Astrocyte (in vitro differentiated cells and primary cell): ENCODE results near the gene PPP1R11. TPM values are rescaled to one million over a fixed set of nuclear protein-coding genes. Genes with fewer than 3 reads are reported as not detected.

Source experiments
- DNase-seq: peaks from one replicate; pipeline ENCODE4 v3.0.0-alpha.2; 2010; ENCODE audit warnings: low read depth
- FAIRE-seq: peaks from 2 replicates; lab custom pipeline; 2011; peaks lifted over from hg19 to GRCh38; lab: Jason Lieb, UNC
- H2AFZ ChIP-seq: 2 replicates; pipeline ENCODE4 v1.6.0; 2012; ENCODE audit warnings: low read depth, low read length, inconsistent platforms
- H3K27ac ChIP-seq: 2 replicates; pipeline ENCODE4 v1.5.1; 2011; ENCODE audit warnings: low read depth, low read length, inconsistent platforms
- H3K27me3 ChIP-seq: 2 replicates; pipeline ENCODE4 v1.6.0; 2011; ENCODE audit warnings: low read length, inconsistent platforms; ENCODE audit not compliant: insufficient read depth
- H3K36me3 ChIP-seq: 2 replicates; pipeline ENCODE4 v1.5.1; 2011; ENCODE audit warnings: low read length, inconsistent platforms; ENCODE audit not compliant: insufficient read depth
- H3K4me1 ChIP-seq: 2 replicates; pipeline ENCODE4 v1.5.1; 2011; ENCODE audit warnings: low read length, inconsistent platforms; ENCODE audit not compliant: insufficient read depth
- H3K4me2 ChIP-seq: 2 replicates; pipeline ENCODE4 v1.6.0; 2012; ENCODE audit warnings: low read length, inconsistent platforms
- H3K4me3 ChIP-seq: 2 replicates; pipeline ENCODE4 v1.5.1; 2011; ENCODE audit warnings: low read depth, mild to moderate bottlenecking, low read length, inconsistent platforms; ENCODE audit not compliant: insufficient read depth
- H3K79me2 ChIP-seq: 2 replicates; pipeline ENCODE4 v1.6.0; 2012; ENCODE audit warnings: mild to moderate bottlenecking, low read length, inconsistent platforms; ENCODE audit not compliant: insufficient read depth
- H3K9ac ChIP-seq: 2 replicates; pipeline ENCODE4 v1.6.0; 2012; ENCODE audit warnings: mild to moderate bottlenecking, low read length, inconsistent platforms
- H3K9me3 ChIP-seq: 2 replicates; pipeline ENCODE4 v1.5.1; 2012; ENCODE audit warnings: low read depth, mild to moderate bottlenecking, low read length, inconsistent platforms; ENCODE audit not compliant: insufficient read depth
- H4K20me1 ChIP-seq: 2 replicates; pipeline ENCODE4 v1.6.0; 2012; ENCODE audit warnings: low read length, inconsistent platforms; ENCODE audit not compliant: insufficient read depth
- H3K27ac Mint-ChIP-seq: one replicate; pipeline ENCODE4 v1.8.0; 2021; ENCODE audit warnings: mild to moderate bottlenecking, mixed read lengths; ENCODE audit not compliant: unreplicated experiment
- H3K27me3 Mint-ChIP-seq: one replicate; pipeline ENCODE4 v1.8.0; 2021; ENCODE audit warnings: low read depth, mixed read lengths; ENCODE audit not compliant: unreplicated experiment
- H3K36me3 Mint-ChIP-seq: one replicate; pipeline ENCODE4 v1.8.0; 2021; ENCODE audit warnings: low read depth, mixed read lengths; ENCODE audit not compliant: unreplicated experiment
- H3K4me1 Mint-ChIP-seq: one replicate; pipeline ENCODE4 v1.8.0; 2021; ENCODE audit warnings: low read depth, mixed read lengths; ENCODE audit not compliant: unreplicated experiment
- H3K4me3 Mint-ChIP-seq: one replicate; pipeline ENCODE4 v1.8.0; 2021; ENCODE audit warnings: mild to moderate bottlenecking, moderate library complexity, mixed read lengths; ENCODE audit not compliant: unreplicated experiment
- H3K9me3 Mint-ChIP-seq: one replicate; pipeline ENCODE4 v1.8.0; 2021; ENCODE audit warnings: mild to moderate bottlenecking, mixed read lengths; ENCODE audit not compliant: unreplicated experiment
- EZH2 ChIP-seq: IDR thresholded peaks from 2 replicates; pipeline ENCODE4 v1.6.1; 2012; ENCODE audit warnings: mild to moderate bottlenecking, low read length, inconsistent platforms; ENCODE audit not compliant: insufficient read depth
- total RNA-seq: library from RNA; stranded (reverse); gene quantifications from 2 replicates; pipeline ENCODE4 v1.2.1, GENCODE V29; 2021
- TF ChIP-seq, protein P1 (sequence below): IDR thresholded peaks from 2 replicates; pipeline ENCODE4 v1.5.1; 2011; ENCODE audit warnings: low read depth, mild to moderate bottlenecking, inconsistent platforms, low read length, moderate library complexity; ENCODE audit not compliant: insufficient read depth

Gene PPP1R11
- total RNA-seq, 1 donor from 2014 or later, result 37.8 TPM

DNA sequence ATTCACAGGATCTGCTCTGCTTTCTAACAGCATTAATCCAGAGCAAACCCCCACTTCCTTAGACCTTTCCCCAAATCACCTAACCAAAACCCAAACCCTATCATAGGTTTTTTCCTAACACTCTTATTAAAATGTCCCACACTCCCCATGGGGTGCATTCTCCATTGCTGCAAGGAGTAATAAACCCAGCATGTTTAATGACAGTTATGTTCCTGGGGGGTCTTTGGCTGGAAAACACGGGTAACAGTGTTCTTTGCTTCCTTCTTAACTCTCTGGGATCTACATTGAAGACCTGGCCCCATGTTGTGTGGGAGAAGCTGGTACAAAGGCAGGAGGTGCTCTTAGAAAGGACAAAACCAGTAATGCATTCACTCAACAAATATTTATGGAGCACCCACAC, 29.8 kb downstream of the PPP1R11 start:
- Mint-ChIP-seq H3K27ac (no peak overlapping the region), H3K36me3 (no peaks in the 10 kb centered on the region), H3K4me3 (no peak overlapping the region), H3K4me1 (peaks cover 7% of the 10 kb centered on the region), H3K27me3 (peaks cover 76% of the 10 kb centered on the region), H3K9me3 (no peaks in the 10 kb centered on the region)
- no peaks in the 10 kb centered on the region for H3K36me3 ChIP-seq
- no peak overlapping the region for H2AFZ ChIP-seq
- H3K4me2 ChIP-seq, result no peak overlapping the region
- TF ChIP-seq EZH2, result no peak
- TF ChIP-seq, protein P1, sequence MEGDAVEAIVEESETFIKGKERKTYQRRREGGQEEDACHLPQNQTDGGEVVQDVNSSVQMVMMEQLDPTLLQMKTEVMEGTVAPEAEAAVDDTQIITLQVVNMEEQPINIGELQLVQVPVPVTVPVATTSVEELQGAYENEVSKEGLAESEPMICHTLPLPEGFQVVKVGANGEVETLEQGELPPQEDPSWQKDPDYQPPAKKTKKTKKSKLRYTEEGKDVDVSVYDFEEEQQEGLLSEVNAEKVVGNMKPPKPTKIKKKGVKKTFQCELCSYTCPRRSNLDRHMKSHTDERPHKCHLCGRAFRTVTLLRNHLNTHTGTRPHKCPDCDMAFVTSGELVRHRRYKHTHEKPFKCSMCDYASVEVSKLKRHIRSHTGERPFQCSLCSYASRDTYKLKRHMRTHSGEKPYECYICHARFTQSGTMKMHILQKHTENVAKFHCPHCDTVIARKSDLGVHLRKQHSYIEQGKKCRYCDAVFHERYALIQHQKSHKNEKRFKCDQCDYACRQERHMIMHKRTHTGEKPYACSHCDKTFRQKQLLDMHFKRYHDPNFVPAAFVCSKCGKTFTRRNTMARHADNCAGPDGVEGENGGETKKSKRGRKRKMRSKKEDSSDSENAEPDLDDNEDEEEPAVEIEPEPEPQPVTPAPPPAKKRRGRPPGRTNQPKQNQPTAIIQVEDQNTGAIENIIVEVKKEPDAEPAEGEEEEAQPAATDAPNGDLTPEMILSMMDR, result no peak
- H3K27ac ChIP-seq, result no peak overlapping the region
- H3K27me3 ChIP-seq, result peaks cover 60% of the 10 kb centered on the region
- no peak overlapping the region for H3K9ac ChIP-seq
- peaks cover 6% of the 10 kb centered on the region for H3K4me1 ChIP-seq
- no peak overlapping the region for H3K4me3 ChIP-seq
- no peaks in the 10 kb centered on the region for H4K20me1 ChIP-seq
- DNase-seq (no peak), FAIRE-seq (no peak)
- H3K9me3 ChIP-seq, result peaks cover 3% of the 10 kb centered on the region
- H3K79me2 ChIP-seq, result no peaks in the 10 kb centered on the region

DNA sequence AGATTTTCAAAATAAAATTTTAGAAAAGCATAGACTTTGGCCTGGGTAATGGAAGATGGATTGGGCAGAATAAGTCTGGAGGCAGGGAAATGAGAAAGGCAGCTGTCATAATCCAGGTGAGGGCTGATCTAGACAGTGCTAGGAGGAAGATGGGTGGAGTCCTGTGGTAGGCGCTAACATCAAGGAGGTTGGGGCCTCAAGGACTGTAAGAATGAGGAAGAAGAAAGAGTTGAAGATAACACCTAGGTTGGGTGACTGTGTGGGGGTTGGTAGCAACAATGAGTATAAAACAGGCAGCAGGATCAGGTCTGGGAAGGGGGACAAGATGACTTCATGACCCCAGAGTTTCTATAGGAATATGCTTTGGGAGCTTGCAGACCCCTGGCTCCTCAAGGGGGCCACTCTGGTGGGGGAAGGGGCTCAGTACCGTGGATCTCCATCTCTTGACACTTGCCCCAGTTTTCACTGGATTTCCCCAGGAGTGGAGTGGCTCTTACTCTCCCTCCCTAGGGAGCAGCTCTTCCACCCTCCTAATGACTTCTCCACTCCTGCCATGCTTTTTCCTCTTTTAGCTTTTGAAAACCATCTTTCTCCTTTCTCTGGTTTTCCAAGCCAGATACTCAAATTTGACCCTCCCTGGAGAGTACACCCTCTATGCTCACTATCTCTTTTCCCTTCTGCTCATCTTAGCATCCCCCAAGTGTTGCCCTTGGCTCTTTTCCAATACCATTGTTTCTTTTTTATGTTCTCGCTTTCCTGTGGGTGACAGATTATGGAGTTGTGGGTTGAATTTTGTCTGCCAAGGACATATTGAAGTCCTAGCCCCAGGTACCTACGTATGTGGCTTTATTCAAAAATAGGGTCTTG, 31.1 kb downstream of the PPP1R11 start:
- Mint-ChIP-seq H3K36me3 (no peaks in the 10 kb centered on the region), H3K27ac (no peak overlapping the region), H3K4me1 (peaks cover 7% of the 10 kb centered on the region), H3K9me3 (no peaks in the 10 kb centered on the region), H3K4me3 (no peak overlapping the region), H3K27me3 (peaks cover 70% of the 10 kb centered on the region)
- no peak for FAIRE-seq
- no peak overlapping the region for H3K27ac ChIP-seq
- peaks cover 3% of the 10 kb centered on the region for H3K9me3 ChIP-seq
- no peak overlapping the region for H3K4me2 ChIP-seq
- H3K27me3 ChIP-seq, result peaks cover 61% of the 10 kb centered on the region
- TF ChIP-seq, protein P1, result no peak
- no peak for TF ChIP-seq EZH2
- H3K79me2 ChIP-seq, result no peaks in the 10 kb centered on the region
- H3K36me3 ChIP-seq, result no peaks in the 10 kb centered on the region
- H3K9ac ChIP-seq, result no peak overlapping the region
- H4K20me1 ChIP-seq, result no peaks in the 10 kb centered on the region
- H3K4me1 ChIP-seq, result peaks cover 7% of the 10 kb centered on the region
- no peak overlapping the region for H2AFZ ChIP-seq
- H3K4me3 ChIP-seq, result no peak overlapping the region
- no peak for DNase-seq

DNA sequence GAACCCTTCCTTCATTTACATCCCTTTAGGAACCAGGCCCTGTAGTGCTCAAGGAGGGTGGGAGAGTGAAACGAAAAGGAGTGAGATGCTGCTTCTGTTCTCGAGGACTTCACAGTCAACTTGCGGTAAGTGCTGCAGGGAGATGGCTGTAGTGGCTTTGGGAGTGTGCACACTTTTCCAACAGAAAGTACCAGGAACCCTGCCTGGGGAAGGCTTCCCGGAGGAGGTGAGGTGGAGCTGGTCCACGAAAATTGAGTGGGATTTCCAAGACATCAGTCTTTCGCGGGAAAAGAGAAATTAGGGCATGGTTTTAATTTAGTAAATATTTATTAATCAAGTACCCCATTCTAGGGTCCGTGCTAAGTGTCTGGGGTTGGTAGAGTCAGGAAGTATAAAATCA, 33.2 kb downstream of the PPP1R11 start:
- DNase-seq, result no peak
- peaks cover 7% of the 10 kb centered on the region for H3K4me1 Mint-ChIP-seq
- peak overlapping the region; percentile 87 for H3K4me2 ChIP-seq
- H3K36me3 ChIP-seq, result no peaks in the 10 kb centered on the region
- no peak overlapping the region for H3K4me3 ChIP-seq
- peaks cover 74% of the 10 kb centered on the region for H3K27me3 Mint-ChIP-seq
- no peak overlapping the region for H3K27ac ChIP-seq
- peaks cover 69% of the 10 kb centered on the region for H3K27me3 ChIP-seq
- no peak overlapping the region for H3K27ac Mint-ChIP-seq
- no peak overlapping the region for H2AFZ ChIP-seq
- H3K9me3 Mint-ChIP-seq, result no peaks in the 10 kb centered on the region
- H3K36me3 Mint-ChIP-seq, result no peaks in the 10 kb centered on the region
- TF ChIP-seq, protein P1, result no peak
- TF ChIP-seq EZH2, result no peak
- peaks cover 13% of the 10 kb centered on the region for H3K4me1 ChIP-seq
- H3K9me3 ChIP-seq, result peaks cover 3% of the 10 kb centered on the region
- H3K79me2 ChIP-seq, result no peaks in the 10 kb centered on the region
- no peak for FAIRE-seq
- no peak overlapping the region for H3K4me3 Mint-ChIP-seq
- no peak overlapping the region for H3K9ac ChIP-seq
- no peaks in the 10 kb centered on the region for H4K20me1 ChIP-seq
